ENCODE results near the gene ARRDC2. TPM values are rescaled to one million over a fixed set of nuclear protein-coding genes. Genes with fewer than 3 reads are reported as not detected.

ARRDC2 gene
- total and polyA plus RNA-seq, 4 donors = 2.7 to 32.3 (median 6.5) TPM

GRCh38 chr19:17966550-17967256, 41.3 kb upstream of the ARRDC2 start, which contains the start of gene KCNN1:
KCNN1 (plus strand) TSS chr19:17967107; CDS start chr19:17973889, 6,782 bp downstream.
- H3K27ac ChIP-seq (ENCODE audit: low read depth in 1 of 2, low read length in 2 of 2) = no peak within 1 kb of the TSS
- DNase-seq (ENCODE audit: low spot score) = no peak
- peaks cover 0 to 4% (median 3%) of the 10 kb centered on the region in 4 donors for H3K27me3 ChIP-seq (ENCODE audit: control insufficient read depth in 4 of 4, insufficient read depth in 4 of 4, low read length in 3 of 4)
- H3K4me1 ChIP-seq (ENCODE audit: control insufficient read depth in 4 of 4, insufficient read depth in 4 of 4, low read length in 3 of 4) = peaks cover 0 to 3% (median 0%) of the 10 kb centered on the region in 4 donors
- H3K36me3 ChIP-seq (ENCODE audit: control insufficient read depth in 4 of 4, insufficient read depth in 3 of 4, low read depth in 1 of 4, low read length in 3 of 4) = no peaks in the 10 kb centered on the region
- WGBS = 8% methylated on average over 59 of the region's 59 CpGs
- H3K9ac ChIP-seq (ENCODE audit: low read depth in 1 of 2, low read length in 2 of 2) = no peak within 1 kb of the TSS
- H3K4me3 ChIP-seq (ENCODE audit: low read depth in 1 of 3, low read length in 3 of 3) = no peak within 1 kb of the TSS
- H3K9me3 ChIP-seq (ENCODE audit: control insufficient read depth in 4 of 4, low read length in 3 of 4) = no peaks in the 10 kb centered on the region
- TF ChIP-seq TAF1 (conservative IDR thresholded peaks at IDR 0.05) (no peak), EGR1 (IDR thresholded peaks at IDR 0.05; ENCODE audit: low read depth in 2 of 2) (no peak), RAD21 (IDR thresholded peaks at IDR 0.05) (no peak), HNF4A (conservative IDR thresholded peaks at IDR 0.05) (no peak), GABPA (IDR thresholded peaks at IDR 0.05 in 1 of 2, conservative IDR thresholded peaks at IDR 0.05 in 1 of 2) (no peak), JUND (IDR thresholded peaks at IDR 0.05) (no peak), RXRA (IDR thresholded peaks at IDR 0.05) (no peak), CTCF (IDR thresholded peaks at IDR 0.05; ENCODE audit: low read depth, low read length, missing input control) (no peak), NR2F2 (IDR thresholded peaks at IDR 0.05) (no peak), FOXA1 (IDR thresholded peaks at IDR 0.05) (no peak), SP1 (IDR thresholded peaks at IDR 0.05) (no peak), YY1 (IDR thresholded peaks at IDR 0.05) (no peak), HNF4G (IDR thresholded peaks at IDR 0.05) (no peak), MAX (IDR thresholded peaks at IDR 0.05) (no peak), FOXA2 (IDR thresholded peaks at IDR 0.05) (no peak)
- TF ChIP-seq, protein P1, sequence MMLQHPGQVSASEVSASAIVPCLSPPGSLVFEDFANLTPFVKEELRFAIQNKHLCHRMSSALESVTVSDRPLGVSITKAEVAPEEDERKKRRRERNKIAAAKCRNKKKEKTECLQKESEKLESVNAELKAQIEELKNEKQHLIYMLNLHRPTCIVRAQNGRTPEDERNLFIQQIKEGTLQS (IDR thresholded peaks at IDR 0.05) = no peak
- TF ChIP-seq, protein P2, sequence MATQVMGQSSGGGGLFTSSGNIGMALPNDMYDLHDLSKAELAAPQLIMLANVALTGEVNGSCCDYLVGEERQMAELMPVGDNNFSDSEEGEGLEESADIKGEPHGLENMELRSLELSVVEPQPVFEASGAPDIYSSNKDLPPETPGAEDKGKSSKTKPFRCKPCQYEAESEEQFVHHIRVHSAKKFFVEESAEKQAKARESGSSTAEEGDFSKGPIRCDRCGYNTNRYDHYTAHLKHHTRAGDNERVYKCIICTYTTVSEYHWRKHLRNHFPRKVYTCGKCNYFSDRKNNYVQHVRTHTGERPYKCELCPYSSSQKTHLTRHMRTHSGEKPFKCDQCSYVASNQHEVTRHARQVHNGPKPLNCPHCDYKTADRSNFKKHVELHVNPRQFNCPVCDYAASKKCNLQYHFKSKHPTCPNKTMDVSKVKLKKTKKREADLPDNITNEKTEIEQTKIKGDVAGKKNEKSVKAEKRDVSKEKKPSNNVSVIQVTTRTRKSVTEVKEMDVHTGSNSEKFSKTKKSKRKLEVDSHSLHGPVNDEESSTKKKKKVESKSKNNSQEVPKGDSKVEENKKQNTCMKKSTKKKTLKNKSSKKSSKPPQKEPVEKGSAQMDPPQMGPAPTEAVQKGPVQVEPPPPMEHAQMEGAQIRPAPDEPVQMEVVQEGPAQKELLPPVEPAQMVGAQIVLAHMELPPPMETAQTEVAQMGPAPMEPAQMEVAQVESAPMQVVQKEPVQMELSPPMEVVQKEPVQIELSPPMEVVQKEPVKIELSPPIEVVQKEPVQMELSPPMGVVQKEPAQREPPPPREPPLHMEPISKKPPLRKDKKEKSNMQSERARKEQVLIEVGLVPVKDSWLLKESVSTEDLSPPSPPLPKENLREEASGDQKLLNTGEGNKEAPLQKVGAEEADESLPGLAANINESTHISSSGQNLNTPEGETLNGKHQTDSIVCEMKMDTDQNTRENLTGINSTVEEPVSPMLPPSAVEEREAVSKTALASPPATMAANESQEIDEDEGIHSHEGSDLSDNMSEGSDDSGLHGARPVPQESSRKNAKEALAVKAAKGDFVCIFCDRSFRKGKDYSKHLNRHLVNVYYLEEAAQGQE (IDR thresholded peaks at IDR 0.05) = no peak
- TF ChIP-seq, protein P3, sequence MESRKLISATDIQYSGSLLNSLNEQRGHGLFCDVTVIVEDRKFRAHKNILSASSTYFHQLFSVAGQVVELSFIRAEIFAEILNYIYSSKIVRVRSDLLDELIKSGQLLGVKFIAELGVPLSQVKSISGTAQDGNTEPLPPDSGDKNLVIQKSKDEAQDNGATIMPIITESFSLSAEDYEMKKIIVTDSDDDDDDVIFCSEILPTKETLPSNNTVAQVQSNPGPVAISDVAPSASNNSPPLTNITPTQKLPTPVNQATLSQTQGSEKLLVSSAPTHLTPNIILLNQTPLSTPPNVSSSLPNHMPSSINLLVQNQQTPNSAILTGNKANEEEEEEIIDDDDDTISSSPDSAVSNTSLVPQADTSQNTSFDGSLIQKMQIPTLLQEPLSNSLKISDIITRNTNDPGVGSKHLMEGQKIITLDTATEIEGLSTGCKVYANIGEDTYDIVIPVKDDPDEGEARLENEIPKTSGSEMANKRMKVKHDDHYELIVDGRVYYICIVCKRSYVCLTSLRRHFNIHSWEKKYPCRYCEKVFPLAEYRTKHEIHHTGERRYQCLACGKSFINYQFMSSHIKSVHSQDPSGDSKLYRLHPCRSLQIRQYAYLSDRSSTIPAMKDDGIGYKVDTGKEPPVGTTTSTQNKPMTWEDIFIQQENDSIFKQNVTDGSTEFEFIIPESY (IDR thresholded peaks at IDR 0.05) = no peak
